ENCODE measurements around the gene MRPL38.
"Not testable (repeated sequence)": the region's sequence is repeated elsewhere in the genome, so short reads cannot be mapped to it uniquely, and the experiment has no call there.

MRPL38 gene

DNA sequence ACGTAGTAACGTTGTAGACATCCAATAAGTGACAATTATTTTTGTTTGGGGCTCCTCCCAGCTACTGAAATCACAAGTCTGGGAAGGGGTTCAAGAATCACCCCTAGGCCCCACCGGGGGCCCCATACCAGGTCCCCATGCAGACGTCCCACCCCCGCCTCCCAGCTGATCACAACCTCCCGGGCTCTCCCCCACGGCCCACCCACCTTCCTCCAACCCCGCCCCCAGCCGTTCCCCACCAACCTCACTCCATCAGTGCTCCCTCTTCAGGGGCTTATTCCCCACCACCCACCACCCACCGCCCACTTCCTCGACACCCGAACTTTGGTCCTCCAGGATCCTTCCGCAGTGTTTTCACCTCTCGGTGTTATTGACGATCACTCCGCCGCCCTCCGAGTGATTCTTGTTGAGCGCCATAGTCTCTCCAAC, 49.8 kb downstream of the MRPL38 start:
- no peak for DNase-seq (ENCODE audit: low read depth in 2 of 2)

DNA sequence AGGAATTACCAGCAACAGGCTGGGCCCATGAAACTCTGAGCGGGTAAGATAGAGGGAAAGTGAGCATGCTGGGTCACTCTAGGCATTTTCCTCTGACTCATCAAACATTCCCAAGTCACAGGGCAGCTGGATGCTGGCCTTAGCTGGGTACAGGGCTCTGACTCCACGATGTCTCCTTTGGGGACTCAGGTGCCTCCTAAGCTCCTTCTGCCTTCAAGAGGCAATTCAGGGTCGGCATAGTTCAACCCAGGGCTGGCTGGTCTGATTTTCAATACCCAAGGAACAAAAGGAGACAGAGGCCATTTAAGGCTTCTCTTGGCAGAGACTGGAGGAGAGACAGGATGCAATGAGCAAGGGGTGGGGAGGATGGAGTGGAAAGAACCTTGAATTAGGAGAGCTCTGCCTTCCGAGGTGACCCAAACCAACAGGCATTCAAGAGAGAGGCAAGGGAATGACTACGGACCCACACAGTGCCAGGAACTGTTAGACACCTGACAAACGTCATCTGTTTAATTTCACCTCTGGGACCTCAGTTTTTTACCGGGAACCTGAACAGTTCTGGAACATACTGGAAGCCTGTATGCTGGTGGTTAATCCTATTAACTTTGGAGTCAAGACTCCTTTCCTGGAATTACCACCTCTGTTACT, 50.5 kb downstream of the MRPL38 start:
- DNase-seq (ENCODE audit: low read depth in 2 of 2) = no peak

DNA sequence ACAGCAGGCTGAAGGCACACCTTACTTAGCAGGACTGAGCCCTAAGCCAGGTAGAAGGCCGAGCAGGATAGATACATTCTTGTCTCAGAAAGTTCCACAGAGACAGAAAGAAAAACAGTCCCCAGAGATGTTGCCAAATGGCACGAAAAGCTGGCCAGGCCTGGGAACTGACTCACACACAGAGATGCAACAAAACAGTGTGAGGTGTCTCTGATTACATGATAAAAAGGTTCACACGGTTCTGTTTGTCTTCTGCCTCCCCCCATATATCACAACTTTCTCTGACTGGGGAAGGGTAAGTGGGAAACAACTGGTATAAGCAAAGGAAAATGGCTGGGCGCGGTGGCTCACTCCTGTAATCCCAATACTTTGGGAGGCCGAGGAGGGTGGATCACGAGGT, 51.3 kb downstream of the MRPL38 start:
- DNase-seq (ENCODE audit: low read depth in 2 of 2) = no peak

DNA sequence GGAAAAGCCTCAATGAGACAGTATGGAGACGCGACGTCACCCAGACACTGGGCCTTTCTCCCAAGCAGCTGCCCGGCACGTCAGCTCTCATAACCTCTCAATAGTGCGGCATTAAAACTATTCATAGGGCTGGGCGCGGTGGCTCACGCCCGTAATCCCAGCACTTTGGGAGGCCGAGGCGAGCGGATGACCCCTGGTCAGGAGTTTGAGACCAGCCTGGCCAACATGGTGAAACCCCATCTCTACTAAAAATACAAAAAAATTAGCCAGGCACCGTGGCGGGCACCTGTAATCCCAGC, 53.0 kb downstream of the MRPL38 start:
- DNase-seq (ENCODE audit: low read depth in 2 of 2) = not testable (repeated sequence)

DNA sequence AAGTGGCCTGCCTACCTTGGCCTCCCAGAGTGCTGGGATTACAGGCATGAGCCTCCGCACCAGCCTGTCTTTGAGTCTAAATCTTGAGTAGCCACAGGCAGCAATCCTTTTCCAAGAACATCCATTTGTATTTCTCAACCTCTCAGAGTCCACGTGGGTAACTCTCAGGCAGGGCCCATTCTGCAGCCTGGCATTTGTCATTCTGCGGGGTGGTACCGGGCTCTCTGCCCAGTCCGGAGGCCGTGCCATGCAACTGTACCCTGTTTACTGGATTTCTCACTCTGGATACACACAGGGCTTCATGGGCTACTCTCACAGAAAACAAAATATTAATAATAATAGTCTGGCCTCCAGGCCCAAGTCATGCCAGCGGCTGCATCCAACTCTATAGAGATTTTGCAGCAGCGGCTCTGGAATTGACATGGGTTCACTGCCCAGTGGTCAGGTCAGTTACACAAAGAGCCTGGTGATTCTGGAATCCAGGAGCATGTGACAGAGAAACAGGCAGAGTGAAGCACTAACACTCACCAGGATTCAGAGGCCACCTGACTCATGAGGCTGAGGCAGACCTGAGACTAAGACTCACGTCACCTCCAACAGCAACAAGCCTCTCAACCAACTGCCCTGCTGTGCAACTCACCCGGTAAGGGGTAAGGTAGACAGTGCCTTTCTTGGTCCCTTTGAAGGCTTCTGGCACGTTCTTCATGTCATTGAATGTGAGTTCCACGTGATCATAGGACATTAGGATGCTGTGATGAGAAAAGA, 53.6 kb downstream of the MRPL38 start:
- DNase-seq (ENCODE audit: low read depth in 2 of 2) = no peak

GRCh38 chr17:75849724-75850123, 55.0 kb downstream of the MRPL38 start:
- no peak for DNase-seq (ENCODE audit: low read depth in 2 of 2)

DNA sequence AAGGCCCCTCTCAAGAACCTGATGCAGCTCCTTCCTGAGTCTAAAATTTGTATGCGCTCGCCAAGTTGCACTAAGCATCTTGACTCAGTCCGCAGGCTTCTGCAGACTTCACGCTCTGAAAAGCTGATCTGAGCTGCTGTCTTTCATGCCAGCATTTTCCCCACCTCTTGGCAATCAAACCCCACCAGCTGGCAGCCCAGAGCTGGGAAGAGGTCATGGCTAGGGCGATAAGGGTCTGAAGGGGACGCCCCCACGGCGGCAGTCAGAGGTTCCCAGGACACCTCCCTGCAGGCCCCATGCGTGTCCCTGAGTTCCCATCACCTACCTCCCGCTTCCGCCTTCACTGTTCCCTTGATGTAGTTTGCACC, 55.4 kb downstream of the MRPL38 start:
- no peak for DNase-seq (ENCODE audit: low read depth in 2 of 2)
